Lower lobe of right lung (tissue), 2 donors: Measurements from ENCODE around the gene SLC44A5. TPM values are rescaled to one million over a fixed set of nuclear protein-coding genes. Genes with fewer than 3 reads are reported as not detected.

ENCODE experiments used
- ATAC-seq, 2 donors: fragments of 200-7000 bp; cut with Tn5 transposase; one replicate each; pipeline ENCODE4 v1.9.1; 2020 to 2022; ENCODE audit warnings: mild to moderate bottlenecking in 2 of 2, moderate library complexity in 2 of 2
- DNase-seq: peaks from one replicate; pipeline ENCODE4 v3.0.0-alpha.2; 2020
- H3K27ac ChIP-seq: fragments of 200-600 bp; one replicate; pipeline ENCODE4 v1.8.0; 2022
- H3K27me3 ChIP-seq: fragments of 200-600 bp; one replicate; pipeline ENCODE4 v1.8.0; 2022; ENCODE audit warnings: low read depth
- H3K36me3 ChIP-seq: fragments of 200-600 bp; one replicate; pipeline ENCODE4 v1.8.0; 2022; ENCODE audit warnings: mild to moderate bottlenecking
- H3K4me1 ChIP-seq: fragments of 200-600 bp; one replicate; pipeline ENCODE4 v1.8.0; 2022
- H3K4me3 ChIP-seq: fragments of 200-600 bp; one replicate; pipeline ENCODE4 v1.8.0; 2022; ENCODE audit warnings: mild to moderate bottlenecking
- H3K9me3 ChIP-seq: fragments of 200-600 bp; one replicate; pipeline ENCODE4 v1.8.0; 2022
- intact Hi-C: fragments of 100-400 bp; cut with DNase I; formaldehyde crosslinking; loops from one replicate; pipeline ENCODE4 v1.11.0; 2022
- total RNA-seq: library from RNA; stranded (reverse); fragmentation: NEBNext Ultra II Directional; extraction: Animal tissue kit (Norgen Biotek cat#: 25700); gene quantifications from one replicate; pipeline ENCODE4 v1.2.1, GENCODE V29; 2021
- TF ChIP-seq, protein P1 (sequence below): fragments of 200-600 bp; IDR thresholded peaks from one replicate; pipeline ENCODE4 v1.8.0; 2022; ENCODE audit warnings: antibody characterized with exemption, mild to moderate bottlenecking
- donor health status: DM: no; HTN: yes; CAD: no; lungs with severe emphysema.

SLC44A5 gene
- total RNA-seq, 1 donor from 2014 or later, result 0.47 TPM

DNA sequence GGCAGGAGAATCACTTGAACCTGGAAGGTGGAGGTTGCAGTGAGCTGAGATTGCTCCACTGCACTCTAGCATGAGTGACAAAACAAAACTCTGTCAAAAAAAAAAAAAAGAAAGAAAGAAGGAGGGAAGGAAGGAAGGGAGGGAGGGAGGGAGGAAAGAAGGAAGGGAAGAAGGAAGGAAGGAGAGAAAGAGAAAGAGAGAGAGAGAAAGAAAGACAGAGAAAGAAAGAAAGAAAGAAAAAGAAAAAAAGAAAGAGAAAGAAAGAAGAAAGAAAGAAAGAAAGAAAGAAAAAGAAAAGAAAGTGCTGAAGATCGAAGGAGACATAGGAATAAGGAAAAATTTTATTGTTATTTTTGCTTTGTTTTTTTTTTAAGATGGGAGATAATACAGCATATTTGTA lies 166.7 kb downstream of the SLC44A5 start:
- Histone ChIP-seq H3K36me3 (no peaks in the 10 kb centered on the region), H3K9me3 (no peaks in the 10 kb centered on the region), H3K27me3 (no peaks in the 10 kb centered on the region), H3K4me1 (no peaks in the 10 kb centered on the region), H3K4me3 (no peak overlapping the region), H3K27ac (no peak overlapping the region)
- intact Hi-C loops, result no loop called here
- DNase-seq, result no peak
- ATAC-seq, result no peak
- TF ChIP-seq, protein P1, sequence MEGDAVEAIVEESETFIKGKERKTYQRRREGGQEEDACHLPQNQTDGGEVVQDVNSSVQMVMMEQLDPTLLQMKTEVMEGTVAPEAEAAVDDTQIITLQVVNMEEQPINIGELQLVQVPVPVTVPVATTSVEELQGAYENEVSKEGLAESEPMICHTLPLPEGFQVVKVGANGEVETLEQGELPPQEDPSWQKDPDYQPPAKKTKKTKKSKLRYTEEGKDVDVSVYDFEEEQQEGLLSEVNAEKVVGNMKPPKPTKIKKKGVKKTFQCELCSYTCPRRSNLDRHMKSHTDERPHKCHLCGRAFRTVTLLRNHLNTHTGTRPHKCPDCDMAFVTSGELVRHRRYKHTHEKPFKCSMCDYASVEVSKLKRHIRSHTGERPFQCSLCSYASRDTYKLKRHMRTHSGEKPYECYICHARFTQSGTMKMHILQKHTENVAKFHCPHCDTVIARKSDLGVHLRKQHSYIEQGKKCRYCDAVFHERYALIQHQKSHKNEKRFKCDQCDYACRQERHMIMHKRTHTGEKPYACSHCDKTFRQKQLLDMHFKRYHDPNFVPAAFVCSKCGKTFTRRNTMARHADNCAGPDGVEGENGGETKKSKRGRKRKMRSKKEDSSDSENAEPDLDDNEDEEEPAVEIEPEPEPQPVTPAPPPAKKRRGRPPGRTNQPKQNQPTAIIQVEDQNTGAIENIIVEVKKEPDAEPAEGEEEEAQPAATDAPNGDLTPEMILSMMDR, result no peak

DNA sequence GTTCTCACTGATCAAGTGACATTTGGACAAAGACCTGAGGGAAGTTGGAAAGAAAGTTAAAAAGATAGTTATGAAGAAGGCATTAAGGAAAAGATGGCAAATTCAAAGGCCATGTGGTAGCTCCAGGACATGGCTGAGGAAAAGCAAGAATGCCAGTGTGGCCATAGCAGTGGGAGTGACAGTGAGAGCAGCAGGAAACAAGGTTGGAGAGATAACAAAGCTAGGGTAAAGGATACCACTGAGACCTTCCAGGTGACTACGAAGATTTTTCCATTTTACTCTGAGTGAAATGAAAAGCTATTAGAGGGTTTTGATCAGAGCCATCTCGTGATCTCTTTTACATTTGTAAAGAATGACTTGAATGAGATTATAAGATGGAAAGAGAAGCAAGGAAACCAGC lies 170.6 kb downstream of the SLC44A5 start:
- H3K9me3 ChIP-seq, result no peaks in the 10 kb centered on the region
- H3K4me3 ChIP-seq, result no peak overlapping the region
- DNase-seq, result no peak
- no peak overlapping the region for H3K27ac ChIP-seq
- no peak for ATAC-seq
- TF ChIP-seq, protein P1, result no peak
- no peaks in the 10 kb centered on the region for H3K27me3 ChIP-seq
- no peaks in the 10 kb centered on the region for H3K4me1 ChIP-seq
- H3K36me3 ChIP-seq, result no peaks in the 10 kb centered on the region
- intact Hi-C loops, result no loop called here

DNA sequence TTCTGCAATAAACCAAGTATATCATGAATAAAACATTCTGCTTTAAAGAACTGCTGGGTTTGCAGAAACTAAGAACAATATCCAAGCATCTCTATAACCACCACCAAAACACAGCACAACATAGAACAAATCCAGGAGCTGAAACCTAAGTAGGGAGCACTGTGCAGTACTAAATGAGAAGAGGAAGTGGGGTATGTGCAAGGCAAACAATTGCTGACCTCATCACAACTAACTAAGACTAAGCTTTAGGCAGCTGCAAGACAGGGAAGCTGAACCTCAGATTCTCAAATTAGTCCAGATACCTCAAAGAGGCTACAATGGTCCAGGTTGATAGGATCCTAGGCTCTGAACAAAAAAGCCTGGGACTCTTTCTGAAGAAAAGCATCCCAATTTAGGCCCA lies 172.6 kb downstream of the SLC44A5 start:
- ATAC-seq (no peak), DNase-seq (no peak)
- H3K4me1 ChIP-seq, result no peaks in the 10 kb centered on the region
- H3K9me3 ChIP-seq, result no peaks in the 10 kb centered on the region
- TF ChIP-seq, protein P1, result no peak
- H3K27ac ChIP-seq, result no peak overlapping the region
- intact Hi-C loops, result no loop called here
- H3K36me3 ChIP-seq, result no peaks in the 10 kb centered on the region
- H3K27me3 ChIP-seq, result no peaks in the 10 kb centered on the region
- H3K4me3 ChIP-seq, result no peak overlapping the region

DNA sequence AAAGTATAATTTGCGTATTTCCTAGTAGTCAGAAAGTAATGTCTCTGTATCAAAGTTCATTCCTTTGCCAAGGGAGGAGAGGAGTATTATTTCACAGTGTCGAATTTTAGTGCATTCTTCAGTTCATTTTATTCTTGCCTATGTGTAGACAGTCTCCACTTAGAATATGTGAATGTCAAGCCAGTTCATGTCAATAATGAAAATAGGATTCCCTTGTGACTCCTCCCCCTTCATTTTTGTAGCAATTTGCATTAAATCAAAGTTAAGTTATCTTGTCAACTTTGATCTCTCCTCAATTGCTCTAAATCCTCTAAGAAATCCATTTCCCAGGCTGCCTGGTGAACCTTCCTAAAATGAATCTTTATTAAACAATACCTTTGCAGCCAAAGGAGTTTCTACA lies 179.1 kb downstream of the SLC44A5 start:
- H3K27ac ChIP-seq, result no peak overlapping the region
- H3K4me1 ChIP-seq, result no peaks in the 10 kb centered on the region
- no peaks in the 10 kb centered on the region for H3K36me3 ChIP-seq
- no peak for DNase-seq
- H3K27me3 ChIP-seq, result no peaks in the 10 kb centered on the region
- ATAC-seq, result no peak
- intact Hi-C loops, result no loop called here
- H3K4me3 ChIP-seq, result no peak overlapping the region
- H3K9me3 ChIP-seq, result no peaks in the 10 kb centered on the region
- TF ChIP-seq, protein P1, result no peak

DNA sequence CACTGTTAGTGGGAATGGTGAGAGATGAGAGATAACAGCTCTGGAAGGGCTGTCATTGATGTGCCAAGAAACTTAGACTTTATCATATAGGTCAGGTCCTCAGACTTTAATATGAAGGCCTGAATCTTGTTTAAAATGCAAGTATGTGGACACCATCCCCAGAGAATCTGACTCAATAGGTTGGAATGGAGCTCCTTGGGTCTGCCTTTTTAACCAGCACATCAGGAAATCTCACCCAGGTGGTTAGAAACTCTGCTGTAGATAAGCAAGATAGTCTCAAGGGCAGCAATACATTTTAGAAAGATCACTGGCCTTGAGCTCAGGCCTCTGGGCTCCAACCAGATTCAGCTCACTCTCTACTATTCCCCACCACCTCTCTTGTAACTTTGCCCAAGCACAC lies 180.4 kb downstream of the SLC44A5 start:
- no peak for DNase-seq
- Histone ChIP-seq H3K4me3 (no peak overlapping the region), H3K27me3 (no peaks in the 10 kb centered on the region), H3K27ac (no peak overlapping the region), H3K4me1 (no peaks in the 10 kb centered on the region), H3K9me3 (no peaks in the 10 kb centered on the region), H3K36me3 (no peaks in the 10 kb centered on the region)
- ATAC-seq, result no peak
- intact Hi-C loops, result no loop called here
- TF ChIP-seq, protein P1, result no peak

DNA sequence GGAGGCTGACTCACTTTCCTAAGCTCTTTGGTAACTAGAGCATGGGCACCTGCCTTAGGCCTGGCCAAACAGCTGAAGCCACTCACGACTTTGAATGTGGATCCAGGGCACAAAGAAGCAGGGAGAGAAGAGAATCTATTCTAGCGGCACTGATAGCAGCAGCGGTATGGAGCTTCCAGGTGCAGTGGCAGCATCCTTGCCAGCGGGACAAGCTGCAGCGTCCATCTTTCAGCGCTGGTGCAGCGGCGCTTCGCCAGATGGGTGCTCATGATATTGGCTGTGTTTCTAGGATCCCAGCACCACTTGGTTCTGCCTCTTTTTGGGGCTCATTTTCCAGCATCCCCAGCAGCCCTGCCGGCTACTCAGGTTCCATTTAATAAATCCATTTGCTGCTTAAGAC lies 184.2 kb downstream of the SLC44A5 start:
- Histone ChIP-seq H3K9me3 (no peaks in the 10 kb centered on the region), H3K27me3 (no peaks in the 10 kb centered on the region), H3K4me3 (no peak overlapping the region), H3K27ac (no peak overlapping the region), H3K4me1 (no peaks in the 10 kb centered on the region), H3K36me3 (no peaks in the 10 kb centered on the region)
- ATAC-seq (no peak), DNase-seq (no peak)
- TF ChIP-seq, protein P1, result no peak
- intact Hi-C loops, result no loop called here
